NCI-H748 treated with DMSO at 0.1 percent for 48 hours (cell line): Measurements from ENCODE around the gene DCPS.
"Not testable (repeated sequence)": the region's sequence is repeated elsewhere in the genome, so short reads cannot be mapped to it uniquely, and the experiment has no call there.

Source experiments
- DNase-seq: peaks from one replicate; lab custom pipeline; 2025; lab: John Stamatoyannopoulos, UW

Gene DCPS

GRCh38 chr11:126384449-126385070, 80.7 kb downstream of the DCPS start:
- no peak for DNase-seq

DNA sequence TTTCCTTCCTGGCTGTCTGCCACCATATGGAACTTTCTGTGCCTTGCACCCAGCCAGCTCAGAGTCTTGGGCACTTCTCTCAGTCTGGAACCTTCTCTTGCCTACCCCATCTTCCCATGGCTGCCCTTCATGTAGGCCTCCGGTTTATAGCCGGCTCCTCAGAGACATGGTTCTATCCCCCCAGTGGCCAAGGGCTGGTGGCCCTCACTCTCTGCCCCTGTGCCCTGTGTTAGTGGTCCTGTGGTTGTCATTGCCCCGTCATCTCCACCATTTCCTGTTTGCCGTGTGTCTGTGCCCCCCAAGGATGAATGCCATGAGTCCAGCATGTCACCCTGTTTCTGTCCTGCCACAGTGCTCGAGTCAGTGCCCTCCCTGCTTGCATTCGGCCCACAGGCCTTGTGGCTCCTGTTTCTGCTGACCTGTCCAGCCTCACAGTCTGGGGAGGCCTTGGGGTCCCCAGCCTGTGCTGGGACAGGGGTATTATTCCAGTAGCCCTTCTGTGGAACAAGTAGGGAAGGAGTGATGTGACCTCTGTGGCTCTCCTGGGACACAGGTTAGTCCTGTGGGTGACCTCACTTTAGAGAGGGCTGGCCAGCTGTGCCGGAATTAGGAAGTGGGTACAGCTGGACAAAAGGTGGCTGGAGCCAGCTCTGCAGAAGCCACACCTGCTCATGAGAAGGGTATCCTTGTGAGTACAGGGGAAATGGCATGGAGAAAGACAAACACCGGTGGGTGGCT, 82.3 kb downstream of the DCPS start:
- no peak for DNase-seq

- not testable (repeated sequence) for DNase-seq
Observed at GRCh38 chr11:126386729-126387071, 82.8 kb downstream of the DCPS start.

DNA sequence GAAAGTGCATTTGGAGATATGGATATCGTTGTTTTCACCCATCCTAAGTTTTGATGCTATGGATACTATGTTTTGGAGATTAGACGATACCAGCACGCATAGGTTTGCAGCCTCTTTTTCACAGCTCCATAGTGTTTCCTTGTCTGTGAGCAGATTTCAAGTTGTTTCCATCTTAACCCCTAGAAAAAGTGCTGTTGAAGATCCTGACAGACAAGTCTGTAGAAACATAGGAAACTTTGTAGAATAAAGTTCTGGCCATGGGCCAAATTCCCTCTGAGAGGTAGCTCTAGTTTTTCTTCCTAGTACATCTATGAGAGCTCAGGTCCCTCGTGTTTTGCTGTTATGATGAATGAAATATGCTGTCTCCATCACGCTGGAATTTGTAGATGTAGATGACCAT, 84.0 kb downstream of the DCPS start:
- DNase-seq = no peak

GRCh38 chr11:126390272-126390867, 86.5 kb downstream of the DCPS start:
- DNase-seq = no peak

GRCh38 chr11:126391286-126391954, 87.6 kb downstream of the DCPS start:
- DNase-seq = no peak

DNA sequence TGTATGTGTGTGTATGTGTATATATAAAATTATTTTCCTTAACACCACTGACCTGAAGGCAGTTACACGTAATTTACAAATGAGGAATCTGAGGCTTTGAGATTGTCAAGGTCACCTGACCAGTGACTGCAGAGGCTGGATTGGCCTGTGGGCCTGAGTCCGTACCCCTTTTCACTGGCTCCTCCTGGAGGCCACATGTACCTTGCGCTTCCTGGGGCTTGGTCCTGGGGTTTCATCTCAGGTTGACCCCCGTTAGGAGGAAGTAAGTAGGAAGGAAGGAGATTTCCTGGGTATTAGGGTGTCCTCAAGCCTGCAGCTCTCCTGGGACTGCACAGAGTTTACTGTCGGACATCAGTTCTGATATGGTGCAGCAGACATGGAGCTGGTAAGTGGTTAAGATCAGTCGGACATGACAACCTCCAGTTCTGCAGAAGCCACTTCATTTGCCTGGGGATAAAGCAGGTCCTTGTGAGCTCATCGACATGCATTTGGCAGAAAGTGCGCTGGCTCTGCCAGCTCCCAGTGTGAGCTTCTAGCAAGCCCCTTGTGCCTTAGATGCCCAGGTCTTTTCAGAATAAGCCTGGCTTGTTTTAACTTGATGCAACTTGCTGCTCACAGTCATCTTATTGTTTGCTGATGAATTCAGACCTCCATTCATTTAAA, 88.2 kb downstream of the DCPS start:
- no peak for DNase-seq

DNA sequence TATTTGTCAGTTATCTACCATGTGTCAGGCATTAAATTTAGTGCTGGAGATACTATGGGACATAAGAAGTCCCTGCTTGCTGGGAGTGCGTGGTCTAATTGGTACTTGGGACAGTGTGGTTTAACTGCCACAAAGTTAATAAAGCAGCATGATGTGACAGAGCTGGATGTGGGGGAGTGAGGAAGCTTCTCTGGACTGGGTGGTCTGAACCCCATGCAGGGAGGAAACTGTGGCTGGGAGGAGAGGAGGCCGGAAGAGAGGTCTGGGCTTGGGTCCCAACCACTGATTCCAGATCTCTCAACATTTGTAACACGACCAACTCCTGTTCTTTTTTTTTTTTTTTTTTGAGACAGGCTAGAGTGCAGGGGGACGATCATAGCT, 88.8 kb downstream of the DCPS start:
- no peak for DNase-seq

DNA sequence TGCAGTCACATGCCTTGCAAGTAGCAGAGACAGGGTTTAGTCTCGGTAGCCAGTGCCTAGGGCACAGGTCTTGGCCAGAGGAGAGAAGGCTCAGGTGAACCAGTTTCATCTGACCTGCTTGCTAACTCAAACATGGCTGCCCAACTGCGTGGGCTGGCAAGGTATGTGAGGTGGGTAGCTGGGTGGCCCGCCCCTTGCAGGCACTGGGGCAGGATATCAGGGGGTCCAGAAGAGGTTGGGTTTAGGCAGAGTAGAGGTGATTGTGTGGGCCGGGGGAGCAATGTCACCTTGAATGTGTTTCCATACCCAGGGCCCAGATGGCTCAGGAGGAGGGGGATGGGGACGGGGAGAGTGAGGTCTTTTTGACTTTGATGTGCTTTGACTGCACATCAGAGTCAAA, 89.3 kb downstream of the DCPS start:
- no peak for DNase-seq

DNA sequence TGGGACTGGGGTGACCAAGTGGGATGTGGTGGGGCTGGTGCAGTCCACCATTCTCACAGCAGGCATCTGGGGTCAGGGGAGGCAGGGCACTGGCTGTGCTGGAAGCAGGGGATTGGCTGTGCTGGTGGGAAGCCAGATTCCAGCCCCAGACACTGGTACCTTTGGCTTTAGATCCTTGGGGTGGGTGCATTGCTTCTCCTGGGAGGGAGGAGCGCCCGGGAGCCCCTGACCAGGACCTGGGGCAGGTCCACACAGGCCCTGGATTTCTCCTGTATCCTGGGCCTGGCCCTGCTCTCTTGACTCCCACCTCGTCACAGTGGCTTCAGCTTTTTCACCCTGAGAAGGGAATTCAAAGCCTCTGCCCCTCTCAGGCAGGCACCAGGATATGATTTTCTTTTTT, 90.2 kb downstream of the DCPS start:
- no peak for DNase-seq

DNA sequence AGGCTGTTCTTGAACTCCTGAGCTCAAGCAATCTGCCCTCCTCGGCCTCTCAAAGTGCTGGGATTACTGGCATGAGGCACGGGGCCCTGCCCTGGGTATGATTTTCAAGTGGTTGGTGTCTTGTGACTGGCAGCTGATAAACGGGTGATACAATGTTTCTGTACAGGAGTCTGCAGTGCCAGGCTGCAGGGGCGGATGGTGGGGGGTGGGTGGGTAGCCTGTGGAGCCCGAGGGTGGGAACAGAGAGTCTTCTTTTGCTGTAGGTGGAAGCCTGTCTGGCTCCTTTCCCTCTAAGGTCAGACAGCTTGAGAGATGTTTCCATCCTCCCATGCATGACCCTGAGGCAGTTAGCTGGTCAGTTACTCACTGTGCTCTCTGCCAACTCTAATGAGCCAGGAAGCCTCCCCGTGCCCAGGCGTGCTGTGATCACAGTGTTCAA, 90.8 kb downstream of the DCPS start:
- DNase-seq = not testable (repeated sequence)
